AG09309 (cell line): ENCODE measurements around the gene CBLIF.
A peak's percentile ranks its signal among the peaks of the same experiment; 100 is the strongest.
"Not testable (repeated sequence)": the region's sequence is repeated elsewhere in the genome, so short reads cannot be mapped to it uniquely, and the experiment has no call there.

Experiments
- DNase-seq: peaks from one replicate; pipeline ENCODE4 v3.0.0-alpha.2; 2010; ENCODE audit warnings: low read depth
- H3K4me3 ChIP-seq: 2 replicates; pipeline ENCODE4 v1.5.1; 2011; ENCODE audit warnings: mild to moderate bottlenecking, low read depth, low read length, moderate library complexity; ENCODE audit not compliant: control insufficient read depth
- CTCF ChIP-seq: IDR thresholded peaks from 2 replicates; pipeline ENCODE4 v1.5.1; 2011; ENCODE audit warnings: mild to moderate bottlenecking, low read depth, low read length, inconsistent platforms; ENCODE audit not compliant: insufficient read depth, control insufficient read depth; ENCODE audit errors: missing control alignments

CBLIF gene

GRCh38 chr11:59833602-59834001, 11.7 kb downstream of the CBLIF start:
- TF ChIP-seq CTCF = no peak
- DNase-seq = no peak

GRCh38 chr11:59829358-59829757, 15.9 kb downstream of the CBLIF start:
- no peak for TF ChIP-seq CTCF
- DNase-seq = no peak
- H3K4me3 ChIP-seq = no peak overlapping the region

More at GRCh38 chr11:59833602-59834001, 11.7 kb downstream of the CBLIF start:
- no peak overlapping the region for H3K4me3 ChIP-seq

- TF ChIP-seq CTCF = peak; percentile 56
- H3K4me3 ChIP-seq = no peak overlapping the region
- peak; percentile 20 for DNase-seq
These were observed 22.2 kb downstream of the CBLIF start for GRCh38 chr11:59822989-59823566.

- no peak for TF ChIP-seq CTCF
- no peak overlapping the region for H3K4me3 ChIP-seq
- DNase-seq = no peak
These were observed 26.7 kb downstream of the CBLIF start for GRCh38 chr11:59818572-59818971.

- H3K4me3 ChIP-seq, DNase-seq: not testable (repeated sequence)
These were observed 28.9 kb downstream of the CBLIF start for GRCh38 chr11:59816434-59816833.

- TF ChIP-seq CTCF = no peak
- DNase-seq = no peak
- no peak overlapping the region for H3K4me3 ChIP-seq
These were observed 29.5 kb downstream of the CBLIF start for GRCh38 chr11:59815754-59816153.

GRCh38 chr11:59814021-59814420, 31.3 kb downstream of the CBLIF start:
- no peak for DNase-seq
- no peak for TF ChIP-seq CTCF
- no peak overlapping the region for H3K4me3 ChIP-seq
